Activated CD4-positive, alpha-beta memory T cell treated with anti-CD3 and anti-CD28 coated beads for 36 hours (primary cell): Measurements from ENCODE around the gene SH3GL3. TPM values are rescaled to one million over a fixed set of nuclear protein-coding genes. Genes with fewer than 3 reads are reported as not detected.

Experiments
- CTCF ChIA-PET: fragments of 350-600 bp; sonication (Branson Sonifier 250); formaldehyde crosslinking; loops from one replicate; lab custom pipeline; 2021; ENCODE audit warnings: antibody characterized with exemption, inconsistent platforms; lab: Charles Lee
- POLR2A ChIA-PET: fragments of 350-600 bp; sonication (Branson Sonifier 250); formaldehyde crosslinking; loops from one replicate; lab custom pipeline; 2021; ENCODE audit warnings: antibody characterized with exemption; lab: Charles Lee
- DNase-seq: peaks from one replicate; pipeline ENCODE4 v3.0.0-alpha.2; 2020
- H3K27ac Mint-ChIP-seq: one replicate; pipeline ENCODE4 v1.8.0; 2021; ENCODE audit warnings: mixed read lengths
- H3K27me3 Mint-ChIP-seq: one replicate; pipeline ENCODE4 v1.8.0; 2021; ENCODE audit warnings: mixed read lengths
- H3K36me3 Mint-ChIP-seq: one replicate; pipeline ENCODE4 v1.8.0; 2021; ENCODE audit warnings: mixed read lengths
- H3K4me1 Mint-ChIP-seq: one replicate; pipeline ENCODE4 v1.8.0; 2021; ENCODE audit warnings: low read depth, mixed read lengths
- H3K4me3 Mint-ChIP-seq: one replicate; pipeline ENCODE4 v1.8.0; 2021; ENCODE audit warnings: mild to moderate bottlenecking, mixed read lengths
- H3K9me3 Mint-ChIP-seq: one replicate; pipeline ENCODE4 v1.8.0; 2021; ENCODE audit warnings: mixed read lengths
- intact Hi-C: fragments of 100-400 bp; cut with micrococcal nuclease; formaldehyde crosslinking; loops from one replicate; pipeline ENCODE4 v1.15.1; 2023
- total RNA-seq, 2 experiments: library from RNA; stranded (reverse); gene quantifications; one replicate each; pipeline ENCODE4 v1.2.3, GENCODE V29; 2021

The SH3GL3 gene
- total RNA-seq, 2 experiments from 2014 or later: not detected

GRCh38 chr15:83516935-83517334, 69.8 kb downstream of the SH3GL3 start:
- Mint-ChIP-seq H3K36me3 (no peaks in the 10 kb centered on the region), H3K27me3 (peaks cover 11% of the 10 kb centered on the region), H3K4me3 (no peak overlapping the region), H3K4me1 (no peaks in the 10 kb centered on the region), H3K9me3 (no peaks in the 10 kb centered on the region), H3K27ac (no peak overlapping the region)
- intact Hi-C loops: no loop called here
- ChIA-PET POLR2A (no interaction called here), CTCF (no interaction called here)
- no peak for DNase-seq

GRCh38 chr15:83526319-83526718, 79.2 kb downstream of the SH3GL3 start:
- H3K9me3 Mint-ChIP-seq: peaks cover 24% of the 10 kb centered on the region
- H3K4me1 Mint-ChIP-seq: no peaks in the 10 kb centered on the region
- ChIA-PET POLR2A (no interaction called here), CTCF (no interaction called here)
- intact Hi-C loops: no loop called here
- no peaks in the 10 kb centered on the region for H3K36me3 Mint-ChIP-seq
- no peak for DNase-seq
- no peak overlapping the region for H3K4me3 Mint-ChIP-seq
- no peak overlapping the region for H3K27ac Mint-ChIP-seq
- peaks cover 8% of the 10 kb centered on the region for H3K27me3 Mint-ChIP-seq

DNA sequence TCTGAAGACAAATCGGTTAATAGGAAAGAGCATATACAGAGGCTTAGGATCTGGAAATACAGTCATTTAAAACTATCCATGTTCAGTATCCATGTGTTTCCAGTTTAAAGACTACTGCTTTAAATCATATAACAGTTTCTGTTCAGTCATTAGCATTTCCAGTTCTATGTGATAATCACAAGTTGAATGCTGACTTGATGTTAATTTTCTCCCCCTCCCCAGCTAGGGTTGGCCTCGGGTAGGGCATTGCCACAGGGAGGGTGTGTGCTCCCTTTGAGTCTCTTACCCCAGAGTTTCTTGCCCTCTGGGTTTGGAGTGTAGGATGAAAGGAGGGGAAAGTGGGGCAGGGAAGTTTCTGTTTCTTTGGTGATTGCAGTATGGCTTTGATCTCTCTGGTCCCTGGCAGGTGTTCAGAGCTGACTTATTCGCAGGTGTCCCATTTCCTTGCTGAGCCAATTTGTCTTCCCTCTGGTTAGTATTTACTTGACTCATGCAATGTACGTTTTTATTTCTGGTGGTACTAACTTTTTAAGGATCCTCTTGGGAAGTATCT, 86.3 kb downstream of the SH3GL3 start:
- H3K4me3 Mint-ChIP-seq: no peak overlapping the region
- DNase-seq: no peak
- no peaks in the 10 kb centered on the region for H3K4me1 Mint-ChIP-seq
- ChIA-PET CTCF (no interaction called here), POLR2A (interaction anchor here (0.6 kb wide), 1 partner anchor 764 kb away, joined by 4 read pairs; no protein-coding TSS in a partner anchor)
- no peaks in the 10 kb centered on the region for H3K36me3 Mint-ChIP-seq
- H3K27ac Mint-ChIP-seq: no peak overlapping the region
- intact Hi-C loops: no loop called here
- peaks cover 9% of the 10 kb centered on the region for H3K9me3 Mint-ChIP-seq
- H3K27me3 Mint-ChIP-seq: no peaks in the 10 kb centered on the region

- ChIA-PET POLR2A (no interaction called here), CTCF (no interaction called here)
- Mint-ChIP-seq H3K4me3 (no peak overlapping the region), H3K27me3 (no peaks in the 10 kb centered on the region), H3K27ac (no peak overlapping the region), H3K36me3 (no peaks in the 10 kb centered on the region), H3K9me3 (no peaks in the 10 kb centered on the region), H3K4me1 (no peaks in the 10 kb centered on the region)
- intact Hi-C loops: no loop called here
- no peak for DNase-seq
These were observed 90.5 kb downstream of the SH3GL3 start for GRCh38 chr15:83537606-83538005.

DNA sequence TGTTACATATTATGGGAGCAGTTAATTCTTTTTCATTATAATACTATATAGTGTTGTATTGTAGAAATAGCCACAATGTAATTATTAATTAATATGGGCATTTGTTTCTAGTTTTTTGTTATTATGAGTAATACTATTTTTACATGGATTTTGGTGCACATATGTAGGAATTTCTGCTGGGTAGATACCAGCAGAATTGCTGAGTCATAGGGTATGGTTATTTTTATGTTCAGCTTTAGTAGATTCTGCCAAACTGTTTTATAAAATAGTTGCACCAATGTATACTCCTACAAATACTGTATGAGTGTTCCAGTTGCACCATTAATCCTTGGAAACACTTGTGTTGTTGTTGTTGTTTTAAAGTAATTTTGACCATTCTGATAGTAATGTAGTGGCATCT, 91.5 kb downstream of the SH3GL3 start:
- Mint-ChIP-seq H3K9me3 (no peaks in the 10 kb centered on the region), H3K27ac (no peak overlapping the region), H3K4me3 (no peak overlapping the region), H3K4me1 (no peaks in the 10 kb centered on the region), H3K36me3 (no peaks in the 10 kb centered on the region), H3K27me3 (no peaks in the 10 kb centered on the region)
- POLR2A ChIA-PET: no interaction called here
- CTCF ChIA-PET: no interaction called here
- DNase-seq: no peak
- intact Hi-C loops: no loop called here

DNA sequence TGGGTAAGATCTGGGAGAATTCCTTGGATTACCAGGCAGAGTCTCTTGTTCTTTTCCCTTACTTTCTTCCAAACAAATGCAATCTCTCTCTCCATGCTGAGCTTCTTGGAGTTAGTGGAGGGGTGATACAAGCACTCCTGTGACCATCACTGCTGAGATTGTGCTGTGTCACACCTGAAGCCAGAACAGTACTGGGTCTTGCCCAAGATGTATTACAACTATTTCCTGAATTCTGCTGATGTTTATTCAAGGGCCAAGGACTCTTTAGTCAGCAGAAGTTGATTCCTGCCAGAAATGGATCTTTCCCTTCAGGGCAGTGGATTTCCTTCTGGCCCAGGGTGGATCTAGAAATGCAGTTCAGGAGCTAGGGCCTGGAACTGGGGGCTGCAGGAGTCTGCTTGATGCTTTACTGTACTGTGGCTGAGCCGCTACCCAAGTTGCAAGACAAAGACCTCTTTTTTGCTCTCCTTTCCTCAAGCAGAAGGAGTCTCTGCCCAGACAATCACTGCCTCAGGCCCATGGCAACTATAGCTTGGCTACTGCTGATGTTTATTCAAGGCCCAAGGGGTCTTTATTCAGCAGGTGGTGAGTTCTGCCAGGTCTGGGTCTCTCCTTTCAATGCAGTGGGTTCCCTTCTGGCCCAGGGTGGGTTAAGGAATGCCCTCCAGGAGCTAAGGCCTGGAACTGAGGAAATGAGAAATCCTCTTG, 98.8 kb downstream of the SH3GL3 start:
- H3K9me3 Mint-ChIP-seq: peaks cover 4% of the 10 kb centered on the region
- ChIA-PET CTCF (no interaction called here), POLR2A (no interaction called here)
- no peak overlapping the region for H3K4me3 Mint-ChIP-seq
- H3K4me1 Mint-ChIP-seq: no peaks in the 10 kb centered on the region
- H3K27ac Mint-ChIP-seq: no peak overlapping the region
- H3K36me3 Mint-ChIP-seq: no peaks in the 10 kb centered on the region
- intact Hi-C loops: no loop called here
- no peaks in the 10 kb centered on the region for H3K27me3 Mint-ChIP-seq
- DNase-seq: no peak

DNA sequence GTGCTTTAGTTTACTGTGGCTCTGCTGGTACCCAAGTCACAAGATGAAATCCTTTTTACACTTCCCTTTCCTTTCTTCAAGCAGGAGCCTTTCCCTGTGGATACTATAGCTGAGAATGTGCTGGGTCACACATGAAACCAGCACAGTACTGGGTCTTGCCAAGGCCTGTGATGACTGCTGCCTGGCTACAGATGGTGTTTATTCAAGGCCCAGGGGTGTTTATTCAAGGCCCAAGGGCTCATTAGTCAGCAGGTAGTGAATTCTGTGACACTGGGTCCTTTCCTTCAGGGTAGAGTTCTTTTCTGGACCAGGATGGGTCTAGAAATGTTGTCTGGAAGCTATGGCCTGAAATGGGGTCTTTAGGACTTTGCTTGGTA, 99.4 kb downstream of the SH3GL3 start:
- Mint-ChIP-seq H3K27ac (no peak overlapping the region), H3K4me3 (no peak overlapping the region), H3K4me1 (no peaks in the 10 kb centered on the region), H3K9me3 (peaks cover 4% of the 10 kb centered on the region), H3K36me3 (no peaks in the 10 kb centered on the region), H3K27me3 (peaks cover 2% of the 10 kb centered on the region)
- ChIA-PET CTCF (no interaction called here), POLR2A (no interaction called here)
- intact Hi-C loops: no loop called here
- DNase-seq: no peak

GRCh38 chr15:83547168-83547567, 100.0 kb downstream of the SH3GL3 start:
- no peak overlapping the region for H3K27ac Mint-ChIP-seq
- H3K4me1 Mint-ChIP-seq: no peaks in the 10 kb centered on the region
- DNase-seq: no peak
- POLR2A ChIA-PET: no interaction called here
- no peaks in the 10 kb centered on the region for H3K36me3 Mint-ChIP-seq
- intact Hi-C loops: no loop called here
- peaks cover 4% of the 10 kb centered on the region for H3K9me3 Mint-ChIP-seq
- CTCF ChIA-PET: no interaction called here
- peaks cover 5% of the 10 kb centered on the region for H3K27me3 Mint-ChIP-seq
- no peak overlapping the region for H3K4me3 Mint-ChIP-seq

DNA sequence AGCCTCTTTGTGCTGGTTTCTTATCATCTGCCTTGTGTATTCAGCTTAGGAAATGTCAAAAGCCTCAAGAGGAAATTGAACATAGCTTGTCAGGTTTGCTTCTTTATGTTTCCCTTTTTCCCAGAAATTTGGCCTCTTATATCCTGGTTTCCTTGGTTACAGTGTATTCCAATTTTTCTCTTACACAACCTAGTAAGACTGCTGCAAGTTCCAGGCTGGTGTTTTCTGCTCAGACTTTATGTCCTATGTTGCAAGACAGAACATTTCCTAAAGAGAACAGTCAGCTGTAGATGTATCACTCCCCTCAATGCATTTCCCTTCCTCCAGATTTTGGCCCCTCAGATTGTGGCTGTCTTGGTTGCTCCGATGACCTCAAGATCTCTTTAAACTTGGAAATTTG, 102.5 kb downstream of the SH3GL3 start:
- Mint-ChIP-seq H3K9me3 (peaks cover 4% of the 10 kb centered on the region), H3K4me3 (no peak overlapping the region), H3K36me3 (no peaks in the 10 kb centered on the region), H3K4me1 (no peaks in the 10 kb centered on the region), H3K27ac (no peak overlapping the region), H3K27me3 (peaks cover 5% of the 10 kb centered on the region)
- DNase-seq: no peak
- CTCF ChIA-PET: interaction anchor here (1.6 kb wide), 1 partner anchor 10 kb away, joined by 3 read pairs; no protein-coding TSS in a partner anchor
- POLR2A ChIA-PET: no interaction called here
- intact Hi-C loops: no loop called here

GRCh38 chr15:83554558-83554957, 107.4 kb downstream of the SH3GL3 start:
- CTCF ChIA-PET: interaction anchor here (1.1 kb wide), 1 partner anchor 11 kb away, joined by 5 read pairs; no protein-coding TSS in a partner anchor
- Mint-ChIP-seq H3K27me3 (peaks cover 16% of the 10 kb centered on the region), H3K4me3 (no peak overlapping the region), H3K9me3 (no peaks in the 10 kb centered on the region), H3K4me1 (no peaks in the 10 kb centered on the region), H3K36me3 (no peaks in the 10 kb centered on the region), H3K27ac (no peak overlapping the region)
- POLR2A ChIA-PET: no interaction called here
- intact Hi-C loops: no loop called here
- no peak for DNase-seq

DNA sequence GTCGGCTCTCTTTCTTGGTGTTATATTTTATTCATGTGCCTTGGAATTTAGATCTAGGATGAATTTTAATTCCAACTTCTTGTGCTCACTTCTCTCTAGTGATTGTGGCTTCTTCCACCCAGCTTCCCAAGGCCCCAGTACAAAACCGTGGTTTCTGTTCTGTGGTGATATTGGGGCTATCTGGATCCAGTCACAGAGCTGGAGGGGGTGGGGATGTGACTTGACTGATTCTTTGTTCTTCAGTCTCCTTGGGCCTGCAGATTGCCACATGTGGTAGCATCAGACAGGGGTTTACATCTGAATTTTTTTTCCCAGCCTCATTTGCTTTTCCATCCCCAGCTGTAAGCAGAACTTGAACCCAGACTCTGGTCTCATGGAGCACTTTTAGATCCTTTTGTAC, 108.2 kb downstream of the SH3GL3 start:
- H3K4me1 Mint-ChIP-seq: no peaks in the 10 kb centered on the region
- no peak overlapping the region for H3K27ac Mint-ChIP-seq
- peaks cover 16% of the 10 kb centered on the region for H3K27me3 Mint-ChIP-seq
- no peak for DNase-seq
- CTCF ChIA-PET: interaction anchor here (1.1 kb wide), 1 partner anchor 10 kb away, joined by 5 read pairs; no protein-coding TSS in a partner anchor
- no peaks in the 10 kb centered on the region for H3K36me3 Mint-ChIP-seq
- H3K4me3 Mint-ChIP-seq: no peak overlapping the region
- POLR2A ChIA-PET: no interaction called here
- H3K9me3 Mint-ChIP-seq: no peaks in the 10 kb centered on the region
- intact Hi-C loops: no loop called here

DNA sequence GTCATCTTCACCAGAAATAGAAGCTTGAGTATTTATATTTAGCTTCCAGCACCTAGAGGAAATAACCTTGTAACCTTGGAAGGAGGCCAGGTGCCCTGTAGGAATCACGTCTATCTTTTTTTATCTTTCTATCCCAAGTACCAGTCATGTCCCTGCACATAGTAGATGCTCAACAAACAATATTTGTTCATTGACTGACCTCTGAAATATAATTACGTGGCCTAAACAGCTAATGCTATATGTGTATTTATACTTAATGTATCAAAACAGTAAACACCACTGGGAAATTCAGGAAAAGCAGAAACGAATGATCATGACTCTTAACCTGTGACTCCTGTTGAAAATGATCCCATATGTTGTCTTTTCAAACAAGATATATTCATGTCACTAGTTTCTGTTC, 108.9 kb downstream of the SH3GL3 start:
- POLR2A ChIA-PET: no interaction called here
- CTCF ChIA-PET: interaction anchor here (1.3 to 1.5 kb wide), 2 partner anchors 9 to 307 kb away, joined by 4 read pairs; no protein-coding TSS in a partner anchor
- H3K27me3 Mint-ChIP-seq: peaks cover 16% of the 10 kb centered on the region
- intact Hi-C loops: no loop called here
- no peaks in the 10 kb centered on the region for H3K36me3 Mint-ChIP-seq
- H3K4me1 Mint-ChIP-seq: no peaks in the 10 kb centered on the region
- DNase-seq: no peak
- no peak overlapping the region for H3K4me3 Mint-ChIP-seq
- no peak overlapping the region for H3K27ac Mint-ChIP-seq
- no peaks in the 10 kb centered on the region for H3K9me3 Mint-ChIP-seq

DNA sequence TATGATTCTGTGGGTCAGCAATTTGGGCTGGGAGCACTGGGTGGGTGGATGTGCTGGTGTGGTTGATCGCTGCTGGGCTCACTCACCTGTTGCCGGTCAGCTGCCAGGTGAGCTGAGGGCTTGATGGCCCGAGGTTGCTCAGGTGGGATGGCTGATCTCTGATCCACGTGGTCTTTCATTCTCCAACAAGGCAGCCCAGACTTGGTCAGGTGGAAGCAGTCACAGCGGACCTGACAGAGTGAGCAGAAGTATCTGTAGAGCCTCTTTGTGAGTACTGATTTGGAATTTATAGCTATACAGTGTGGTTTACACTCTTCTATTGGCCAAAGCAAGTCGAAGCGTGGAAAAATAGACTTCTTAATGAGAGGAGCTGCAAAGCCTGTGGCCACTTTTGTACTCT, 109.6 kb downstream of the SH3GL3 start:
- no peaks in the 10 kb centered on the region for H3K9me3 Mint-ChIP-seq
- DNase-seq: no peak
- intact Hi-C loops: no loop called here
- no peaks in the 10 kb centered on the region for H3K36me3 Mint-ChIP-seq
- peaks cover 13% of the 10 kb centered on the region for H3K27me3 Mint-ChIP-seq
- ChIA-PET CTCF (interaction anchor here (1.2 to 1.5 kb wide), 4 partner anchors 9 to 308 kb away, joined by 3 to 6 read pairs (median 4); no protein-coding TSS in a partner anchor), POLR2A (no interaction called here)
- H3K4me3 Mint-ChIP-seq: no peak overlapping the region
- H3K27ac Mint-ChIP-seq: no peak overlapping the region
- H3K4me1 Mint-ChIP-seq: no peaks in the 10 kb centered on the region
